GM18858 (cell line): ENCODE results near the gene ECI2.

ENCODE experiments used
- ATAC-seq: cut with Tn5 transposase; IDR thresholded peaks from one replicate; pipeline ENCODE4 v1.9.1; 2021; ENCODE audit not compliant: unreplicated experiment

Gene ECI2

GRCh38 chr6:4134841-4135664 is at the start of gene ECI2:
Gene ECI2 (minus strand): TSS chr6:4135575. CDS start chr6:4135560, 15 bp downstream.
- ATAC-seq = peak; percentile 30

- no peak for ATAC-seq
Measured at GRCh38 chr6:4180652-4181255, 45.4 kb upstream of the ECI2 start.

- ATAC-seq = no peak
Measured at GRCh38 chr6:4179960-4180651, 44.7 kb upstream of the ECI2 start.

GRCh38 chr6:4178737-4179333 is 43.5 kb upstream of the ECI2 start:
- ATAC-seq = no peak

GRCh38 chr6:4176907-4177306 is 41.5 kb upstream of the ECI2 start:
- ATAC-seq = no peak

- ATAC-seq = no peak
Measured at GRCh38 chr6:4174042-4174441, 38.7 kb upstream of the ECI2 start.

- no peak for ATAC-seq
Measured at GRCh38 chr6:4172368-4172767, 37.0 kb upstream of the ECI2 start.

- no peak for ATAC-seq
Measured at GRCh38 chr6:4170297-4170696, 34.9 kb upstream of the ECI2 start.

- no peak for ATAC-seq
Measured at GRCh38 chr6:4169028-4169789, 33.8 kb upstream of the ECI2 start.

GRCh38 chr6:4167833-4168232 is 32.5 kb upstream of the ECI2 start:
- no peak for ATAC-seq

GRCh38 chr6:4167123-4167522 is 31.7 kb upstream of the ECI2 start:
- ATAC-seq = no peak

GRCh38 chr6:4164456-4164855 is 29.1 kb upstream of the ECI2 start:
- no peak for ATAC-seq

GRCh38 chr6:4164117-4164442 is 28.7 kb upstream of the ECI2 start:
- ATAC-seq = no peak

- ATAC-seq = no peak
Measured at GRCh38 chr6:4163408-4164116, 28.2 kb upstream of the ECI2 start.

GRCh38 chr6:4162370-4162769 is 27.0 kb upstream of the ECI2 start:
- no peak for ATAC-seq

- no peak for ATAC-seq
Measured at GRCh38 chr6:4159491-4159890, 24.1 kb upstream of the ECI2 start.

- ATAC-seq = no peak
Measured at GRCh38 chr6:4157506-4157905, 22.1 kb upstream of the ECI2 start.

GRCh38 chr6:4155848-4156466 is 20.6 kb upstream of the ECI2 start:
- ATAC-seq = peak; percentile 76

GRCh38 chr6:4153514-4153985 is 18.2 kb upstream of the ECI2 start:
- no peak for ATAC-seq

GRCh38 chr6:4145083-4145482 is 9.7 kb upstream of the ECI2 start:
- no peak for ATAC-seq
